ENCODE data around the gene CBLN3. TPM values are rescaled to one million over a fixed set of nuclear protein-coding genes. Genes with fewer than 3 reads are reported as not detected.
A peak's percentile ranks its signal among the peaks of the same experiment; 100 is the strongest.

Gene CBLN3
- total RNA-seq, 1 donor from 2014 or later: 0.55 TPM

GRCh38 chr14:24430143-24430681 lies 744 bp upstream of the CBLN3 start:
- DNase-seq: peak; percentile 87
- peaks cover 19% of the 10 kb centered on the region for H3K36me3 ChIP-seq
- H3K4me1 ChIP-seq: peaks cover 64% of the 10 kb centered on the region
- peak overlapping the region; percentile 96 for H3K27ac ChIP-seq (replicated peaks)
- peak overlapping the region; percentile 81 for H3K4me3 ChIP-seq
- no peak for TF ChIP-seq CTCF (IDR thresholded peaks at IDR 0.05; ENCODE audit: borderline replicate concordance)
- no peaks in the 10 kb centered on the region for H3K9me3 ChIP-seq (replicated peaks)
- H3K27me3 ChIP-seq (ENCODE audit: low read depth): no peaks in the 10 kb centered on the region
- intact Hi-C loops (cut with micrococcal nuclease): loop anchor here (5.0 kb wide), 1 partner anchor 63 kb away; the partner anchor contains the start of gene NFATC4

DNA sequence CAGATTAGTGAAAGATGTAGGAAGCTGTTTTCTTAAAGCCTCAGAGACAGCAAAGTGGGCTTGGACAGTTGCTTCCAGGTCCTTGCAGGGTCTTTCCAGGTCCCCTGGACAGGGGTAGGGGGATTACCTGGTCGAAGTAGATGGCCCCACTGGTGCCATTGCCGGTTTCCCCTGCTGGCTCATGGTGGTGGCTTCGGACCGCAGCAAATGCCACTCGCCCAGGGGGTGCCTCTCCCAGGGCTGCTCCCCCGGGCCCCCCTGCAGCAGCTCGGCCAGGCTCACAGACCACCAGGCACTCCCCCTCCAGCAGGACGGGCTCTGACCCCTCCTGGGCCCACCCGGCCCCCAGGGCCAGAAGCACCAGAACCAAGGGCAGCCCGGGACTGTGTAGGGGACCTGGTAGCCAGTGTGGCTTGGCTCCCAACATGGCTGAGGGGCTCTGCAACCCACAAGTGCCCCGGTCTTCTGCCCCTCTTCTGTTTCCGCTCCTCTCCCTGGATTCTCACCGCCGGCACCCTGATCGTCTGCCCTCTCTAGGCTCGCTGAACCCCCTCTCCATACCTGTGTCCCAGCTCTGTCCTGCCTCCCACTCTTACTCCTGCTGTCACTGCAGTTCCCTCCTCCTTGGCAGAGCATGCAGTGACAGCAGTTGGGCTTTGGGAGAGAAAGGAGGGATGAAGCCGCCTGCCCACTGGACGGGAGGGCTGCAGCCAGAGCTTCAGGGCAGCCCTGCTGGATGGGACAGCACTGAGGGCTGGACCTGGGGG lies 657 bp downstream of the CBLN3 start:
- Histone ChIP-seq H3K4me1 (peaks cover 72% of the 10 kb centered on the region), H3K27ac (replicated peaks) (peak overlapping the region; percentile 96), H3K36me3 (peaks cover 14% of the 10 kb centered on the region), H3K4me3 (peak overlapping the region; percentile 81), H3K9me3 (replicated peaks) (no peaks in the 10 kb centered on the region), H3K27me3 (ENCODE audit: low read depth) (no peaks in the 10 kb centered on the region)
- TF ChIP-seq CTCF (IDR thresholded peaks at IDR 0.05; ENCODE audit: borderline replicate concordance): no peak
- intact Hi-C loops (cut with micrococcal nuclease): no loop called here
- DNase-seq: no peak

- Histone ChIP-seq H3K4me1 (peaks cover 67% of the 10 kb centered on the region), H3K27me3 (ENCODE audit: low read depth) (no peaks in the 10 kb centered on the region), H3K9me3 (replicated peaks) (no peaks in the 10 kb centered on the region), H3K27ac (replicated peaks) (no peak overlapping the region), H3K36me3 (peaks cover 5% of the 10 kb centered on the region), H3K4me3 (no peak overlapping the region)
- DNase-seq: no peak
- no peak for TF ChIP-seq CTCF (IDR thresholded peaks at IDR 0.05; ENCODE audit: borderline replicate concordance)
- intact Hi-C loops (cut with micrococcal nuclease): no loop called here
Measured at GRCh38 chr14:24427537-24428508, 1.6 kb downstream of the CBLN3 start.

- no peak overlapping the region for H3K4me3 ChIP-seq
- no peaks in the 10 kb centered on the region for H3K9me3 ChIP-seq (replicated peaks)
- H3K4me1 ChIP-seq: peaks cover 59% of the 10 kb centered on the region
- no peak for TF ChIP-seq CTCF (IDR thresholded peaks at IDR 0.05; ENCODE audit: borderline replicate concordance)
- H3K36me3 ChIP-seq: no peaks in the 10 kb centered on the region
- no peak for DNase-seq
- peak overlapping the region; percentile 21 for H3K27ac ChIP-seq (replicated peaks)
- intact Hi-C loops (cut with micrococcal nuclease): no loop called here
- H3K27me3 ChIP-seq (ENCODE audit: low read depth): no peaks in the 10 kb centered on the region
Measured at GRCh38 chr14:24426912-24427536, 2.4 kb downstream of the CBLN3 start.

All from left ventricle myocardium inferior (tissue), 1 donor.